GM12878 (cell line): ENCODE results near the gene TCEANC. TPM values are rescaled to one million over a fixed set of nuclear protein-coding genes. Genes with fewer than 3 reads are reported as not detected.

Source experiments
- ATAC-seq: fragments of 200-7000 bp; cut with Tn5 transposase; 3 replicates; pipeline ENCODE4 v1.9.1; 2020; ENCODE audit warnings: mild to moderate bottlenecking, moderate library complexity
- BruUV-seq: library from RNA; stranded (reverse); fragments of 400-500 nt; replicated peaks from 2 replicates; lab custom pipeline; 2021; lab: Mats Ljungman, UMichigan
- CTCF ChIA-PET: fragments of 300-600 bp; sonication (Branson Sonifier 250); formaldehyde crosslinking; extraction: SDS; loops from one replicate; lab custom pipeline; 2021; ENCODE audit warnings: inconsistent platforms; lab: Yijun Ruan, JAX
- POLR2A ChIA-PET: fragments of 350-600 bp; formaldehyde crosslinking; extraction: SDS; loops from one replicate; lab custom pipeline; 2021; ENCODE audit warnings: inconsistent platforms; lab: Charles Lee
- RAD21 ChIA-PET: fragments of 300-600 bp; sonication (Branson Sonifier 250); formaldehyde crosslinking; loops from one replicate; lab custom pipeline; 2023; ENCODE audit warnings: antibody characterized with exemption; ENCODE audit not compliant: unreplicated experiment; lab: Charles Lee
- SMC1A ChIA-PET: fragments of 300-600 bp; sonication (Branson Sonifier 250); formaldehyde crosslinking; loops from one replicate; lab custom pipeline; 2023; ENCODE audit not compliant: unreplicated experiment, uncharacterized antibody; lab: Charles Lee
- DNase-seq: peaks from one replicate; pipeline ENCODE4 v3.0.0-alpha.2; 2011; ENCODE audit warnings: low read depth, low spot score
- FAIRE-seq: peaks from 3 replicates; lab custom pipeline; 2011; peaks lifted over from hg19 to GRCh38; lab: Jason Lieb, UNC
- H2AFZ ChIP-seq: 2 replicates; pipeline ENCODE4 v1.6.0; 2011; ENCODE audit warnings: low read depth, low read length, control low read depth; ENCODE audit not compliant: control insufficient read depth
- H3K27ac ChIP-seq: 2 replicates; pipeline ENCODE4 v1.5.1; 2011; ENCODE audit warnings: control low read depth; ENCODE audit not compliant: control insufficient read depth, insufficient read depth
- H3K27me3 ChIP-seq, 2 experiments: replicated peaks in 1 of 2; 2 replicates each; pipeline versions ENCODE4 v1.6.0 to v1.6.1; 2011; ENCODE audit warnings: low read length in 1 of 2; ENCODE audit not compliant: control insufficient read depth in 2 of 2, insufficient read depth in 2 of 2
- H3K36me3 ChIP-seq, 2 experiments: 2 replicates each; pipeline ENCODE4 v1.5.1; 2011; ENCODE audit warnings: low read length in 1 of 2; ENCODE audit not compliant: control insufficient read depth in 2 of 2, insufficient read depth in 2 of 2
- H3K4me1 ChIP-seq: 2 replicates; pipeline ENCODE4 v1.6.1; 2011; ENCODE audit warnings: mild to moderate bottlenecking, low read length, moderate library complexity, mixed read lengths; ENCODE audit not compliant: control insufficient read depth, insufficient read depth
- H3K4me2 ChIP-seq: 2 replicates; pipeline ENCODE4 v1.6.0; 2011; ENCODE audit warnings: control low read depth; ENCODE audit not compliant: control insufficient read depth, insufficient read depth
- H3K4me3 ChIP-seq: fragments of 200-600 bp; sonication (generic); 2 replicates; pipeline ENCODE4 v1.5.1; 2016
- H3K79me2 ChIP-seq: 2 replicates; pipeline ENCODE4 v1.6.0; 2011; ENCODE audit warnings: low read length; ENCODE audit not compliant: control insufficient read depth, insufficient read depth
- H3K9ac ChIP-seq: 2 replicates; pipeline ENCODE4 v1.8.0; 2011; ENCODE audit warnings: low read length, control low read depth, mixed read lengths; ENCODE audit not compliant: control insufficient read depth, insufficient read depth
- H3K9me3 ChIP-seq: replicated peaks from 3 replicates; pipeline ENCODE4 v1.5.1; 2011; ENCODE audit warnings: mild to moderate bottlenecking, low read length; ENCODE audit not compliant: control insufficient read depth, insufficient read depth
- H4K20me1 ChIP-seq: 2 replicates; pipeline ENCODE4 v1.6.0; 2011; ENCODE audit not compliant: control insufficient read depth, insufficient read depth
- CBFB ChIP-seq: IDR thresholded peaks from 2 replicates; pipeline ENCODE4 v1.6.1; 2016; ENCODE audit warnings: antibody characterized with exemption, low read depth
- CBX5 ChIP-seq: sonication (generic); IDR thresholded peaks from 2 replicates; pipeline ENCODE4 v1.6.1; 2016; ENCODE audit warnings: low read depth, moderate library complexity, mild to moderate bottlenecking, inconsistent platforms
- CHD1 ChIP-seq: IDR thresholded peaks from 2 replicates; pipeline ENCODE4 v1.6.1; 2012; ENCODE audit warnings: low read depth, low read length, improper control_type of control experiment
- MXI1 ChIP-seq: fragments of 150-350 bp; IDR thresholded peaks from 2 replicates; pipeline ENCODE4 v1.6.1; 2011; ENCODE audit warnings: low read depth, mild to moderate bottlenecking, inconsistent platforms, low read length, improper control_type of control experiment
- PAX8 ChIP-seq: fragments of 450-650 bp; IDR thresholded peaks from 2 replicates; pipeline ENCODE4 v1.6.1; 2017; ENCODE audit warnings: mild to moderate bottlenecking, moderate library complexity
- POLR2AphosphoS2 ChIP-seq: IDR thresholded peaks from 2 replicates; pipeline ENCODE4 v1.6.1; 2011; ENCODE audit warnings: low read depth, mild to moderate bottlenecking, low read length, improper control_type of control experiment, moderate library complexity
- RBBP5 ChIP-seq: fragments of 200-600 bp; sonication (generic); conservative IDR thresholded peaks from 2 replicates; pipeline ENCODE4 v1.6.1; 2016
- YY1 ChIP-seq: IDR thresholded peaks from 2 replicates; pipeline ENCODE4 v1.6.1; 2011; ENCODE audit warnings: low read depth, mild to moderate bottlenecking, low read length
- WGBS: methylation state at CpG from one replicate; pipeline ENCODE4 v1.1.6; 2016; ENCODE audit warnings: low lambda C conversion rate; ENCODE audit not compliant: insufficient replicate concordance, insufficient coverage; ENCODE audit errors: missing lambda C conversion rate; 5-methylcytosine and 5-hydroxymethylcytosine counted together
- in situ Hi-C: fragments of 300-500 bp; cut with MboI; formaldehyde crosslinking; loops from 9 replicates; pipeline ENCODE4 v1.14.3; 2018; ENCODE audit warnings: mixed read lengths
- intact Hi-C: fragments of 100-400 bp; cut with micrococcal nuclease; formaldehyde crosslinking; loops from one replicate; pipeline ENCODE4 v1.14.2; 2022; ENCODE audit not compliant: unreplicated experiment
- polyA plus RNA-seq, 11 experiments: library from polyadenylated mRNA; depleted of rRNA in 4 of 11; unstranded in 6 of 11; stranded (reverse) in 5 of 11; fragments of >200 nt; fragmentation: Nextera tagmentation in 4 of 11; fragmentation: Illumina TruSeq in 1 of 11; extraction: Ambion mirVana in 4 of 11; extraction: Trizol in 1 of 11; gene quantifications; 1 replicate in 1 of 11; 2 replicates in 10 of 11; pipeline versions ENCODE4 v1.2.1 to v1.2.3, GENCODE V29; 2011 to 2016; ENCODE audit warnings: inconsistent platforms in 2 of 11, missing spikeins in 2 of 11, low read depth in 1 of 11
- total RNA-seq, 4 experiments: library from RNA; depleted of rRNA in 3 of 4; stranded (reverse); fragments of >200 nt in 3 of 4; fragmentation: Illumina TruSeq in 1 of 4; extraction: Trizol in 1 of 4; gene quantifications; 2 replicates each; pipeline versions ENCODE4 v1.2.1 to v1.2.3, GENCODE V29; 2013 to 2021
- TF ChIP-seq, protein P1 (sequence below): fragments of 450-650 bp; IDR thresholded peaks from 2 replicates; pipeline ENCODE4 v1.6.1; 2017; ENCODE audit warnings: mild to moderate bottlenecking, moderate library complexity
- TF ChIP-seq, protein P2 (sequence below): IDR thresholded peaks from 2 replicates; pipeline ENCODE4 v1.6.1; 2012; ENCODE audit warnings: mild to moderate bottlenecking, low read depth, low read length
- TF ChIP-seq, protein P3 (sequence below): fragments of 150-350 bp; IDR thresholded peaks from 2 replicates; pipeline ENCODE4 v1.6.1; 2014; ENCODE audit warnings: mild to moderate bottlenecking, low read depth, low read length
- TF ChIP-seq, protein P4 (sequence below): IDR thresholded peaks from 2 replicates; pipeline ENCODE4 v1.6.1; 2012; ENCODE audit warnings: low read depth, low read length, improper control_type of control experiment

Gene TCEANC
- total and polyA plus RNA-seq, 10 of the 15 experiments (the other 5 are each of a cell fraction or from before 2014, with no cell fraction given), result 1.1 to 4.9 (median 2.9) TPM

DNA sequence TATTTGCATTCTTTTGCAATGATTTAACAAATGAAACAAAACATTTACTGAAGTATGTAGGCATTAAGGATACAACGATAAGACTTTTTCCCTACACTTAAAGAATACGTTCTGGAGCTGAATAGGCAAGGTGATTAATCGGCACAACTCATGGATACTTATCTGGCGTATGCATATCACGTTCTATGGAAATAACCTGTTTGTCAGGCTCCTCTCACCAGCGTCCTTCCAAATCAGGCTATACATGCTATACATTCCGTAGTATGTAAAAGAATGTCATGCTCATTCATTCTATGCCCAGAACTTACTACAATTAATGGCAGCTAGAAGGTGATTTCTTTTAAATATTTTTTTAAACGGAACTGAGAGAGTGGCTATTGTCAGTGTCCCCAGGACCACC lies 25.6 kb upstream of the TCEANC start:
- Histone ChIP-seq H3K27ac (no peak overlapping the region), H2AFZ (no peak overlapping the region), H3K4me2 (no peak overlapping the region), H3K4me1 (no peaks in the 10 kb centered on the region), H3K79me2 (no peaks in the 10 kb centered on the region), H4K20me1 (no peaks in the 10 kb centered on the region), H3K9me3 (peaks cover 3% of the 10 kb centered on the region; the same call in 2 of the 3 replicates), H3K9ac (no peak overlapping the region), H3K36me3 (no peaks in the 10 kb centered on the region), H3K27me3 (no peaks in the 10 kb centered on the region)
- ChIA-PET SMC1A (interaction anchor here (1.2 kb wide), 1 partner anchor 19 kb away, joined by 3 read pairs; no protein-coding TSS in a partner anchor), CTCF (interaction anchor here (1.3 to 1.6 kb wide), 2 partner anchors 13 kb away, joined by 3 to 4 read pairs; no protein-coding TSS in a partner anchor), POLR2A (no interaction called here), RAD21 (no interaction called here)
- FAIRE-seq (no peak), DNase-seq (no peak), ATAC-seq (no peak)
- intact Hi-C loops (no loop called here), in situ Hi-C loops (no loop called here)
- WGBS, result 51% methylated on average over 8 of the region's 8 CpGs
- TF ChIP-seq POLR2AphosphoS2, result no peak
- TF ChIP-seq CBFB, result no peak
- TF ChIP-seq, protein P1, sequence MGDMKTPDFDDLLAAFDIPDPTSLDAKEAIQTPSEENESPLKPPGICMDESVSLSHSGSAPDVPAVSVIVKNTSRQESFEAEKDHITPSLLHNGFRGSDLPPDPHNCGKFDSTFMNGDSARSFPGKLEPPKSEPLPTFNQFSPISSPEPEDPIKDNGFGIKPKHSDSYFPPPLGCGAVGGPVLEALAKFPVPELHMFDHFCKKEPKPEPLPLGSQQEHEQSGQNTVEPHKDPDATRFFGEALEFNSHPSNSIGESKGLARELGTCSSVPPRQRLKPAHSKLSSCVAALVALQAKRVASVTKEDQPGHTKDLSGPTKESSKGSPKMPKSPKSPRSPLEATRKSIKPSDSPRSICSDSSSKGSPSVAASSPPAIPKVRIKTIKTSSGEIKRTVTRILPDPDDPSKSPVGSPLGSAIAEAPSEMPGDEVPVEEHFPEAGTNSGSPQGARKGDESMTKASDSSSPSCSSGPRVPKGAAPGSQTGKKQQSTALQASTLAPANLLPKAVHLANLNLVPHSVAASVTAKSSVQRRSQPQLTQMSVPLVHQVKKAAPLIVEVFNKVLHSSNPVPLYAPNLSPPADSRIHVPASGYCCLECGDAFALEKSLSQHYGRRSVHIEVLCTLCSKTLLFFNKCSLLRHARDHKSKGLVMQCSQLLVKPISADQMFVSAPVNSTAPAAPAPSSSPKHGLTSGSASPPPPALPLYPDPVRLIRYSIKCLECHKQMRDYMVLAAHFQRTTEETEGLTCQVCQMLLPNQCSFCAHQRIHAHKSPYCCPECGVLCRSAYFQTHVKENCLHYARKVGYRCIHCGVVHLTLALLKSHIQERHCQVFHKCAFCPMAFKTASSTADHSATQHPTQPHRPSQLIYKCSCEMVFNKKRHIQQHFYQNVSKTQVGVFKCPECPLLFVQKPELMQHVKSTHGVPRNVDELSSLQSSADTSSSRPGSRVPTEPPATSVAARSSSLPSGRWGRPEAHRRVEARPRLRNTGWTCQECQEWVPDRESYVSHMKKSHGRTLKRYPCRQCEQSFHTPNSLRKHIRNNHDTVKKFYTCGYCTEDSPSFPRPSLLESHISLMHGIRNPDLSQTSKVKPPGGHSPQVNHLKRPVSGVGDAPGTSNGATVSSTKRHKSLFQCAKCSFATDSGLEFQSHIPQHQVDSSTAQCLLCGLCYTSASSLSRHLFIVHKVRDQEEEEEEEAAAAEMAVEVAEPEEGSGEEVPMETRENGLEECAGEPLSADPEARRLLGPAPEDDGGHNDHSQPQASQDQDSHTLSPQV, result no peak
- no peak for TF ChIP-seq RBBP5
- TF ChIP-seq PAX8, result no peak
- TF ChIP-seq, protein P2, sequence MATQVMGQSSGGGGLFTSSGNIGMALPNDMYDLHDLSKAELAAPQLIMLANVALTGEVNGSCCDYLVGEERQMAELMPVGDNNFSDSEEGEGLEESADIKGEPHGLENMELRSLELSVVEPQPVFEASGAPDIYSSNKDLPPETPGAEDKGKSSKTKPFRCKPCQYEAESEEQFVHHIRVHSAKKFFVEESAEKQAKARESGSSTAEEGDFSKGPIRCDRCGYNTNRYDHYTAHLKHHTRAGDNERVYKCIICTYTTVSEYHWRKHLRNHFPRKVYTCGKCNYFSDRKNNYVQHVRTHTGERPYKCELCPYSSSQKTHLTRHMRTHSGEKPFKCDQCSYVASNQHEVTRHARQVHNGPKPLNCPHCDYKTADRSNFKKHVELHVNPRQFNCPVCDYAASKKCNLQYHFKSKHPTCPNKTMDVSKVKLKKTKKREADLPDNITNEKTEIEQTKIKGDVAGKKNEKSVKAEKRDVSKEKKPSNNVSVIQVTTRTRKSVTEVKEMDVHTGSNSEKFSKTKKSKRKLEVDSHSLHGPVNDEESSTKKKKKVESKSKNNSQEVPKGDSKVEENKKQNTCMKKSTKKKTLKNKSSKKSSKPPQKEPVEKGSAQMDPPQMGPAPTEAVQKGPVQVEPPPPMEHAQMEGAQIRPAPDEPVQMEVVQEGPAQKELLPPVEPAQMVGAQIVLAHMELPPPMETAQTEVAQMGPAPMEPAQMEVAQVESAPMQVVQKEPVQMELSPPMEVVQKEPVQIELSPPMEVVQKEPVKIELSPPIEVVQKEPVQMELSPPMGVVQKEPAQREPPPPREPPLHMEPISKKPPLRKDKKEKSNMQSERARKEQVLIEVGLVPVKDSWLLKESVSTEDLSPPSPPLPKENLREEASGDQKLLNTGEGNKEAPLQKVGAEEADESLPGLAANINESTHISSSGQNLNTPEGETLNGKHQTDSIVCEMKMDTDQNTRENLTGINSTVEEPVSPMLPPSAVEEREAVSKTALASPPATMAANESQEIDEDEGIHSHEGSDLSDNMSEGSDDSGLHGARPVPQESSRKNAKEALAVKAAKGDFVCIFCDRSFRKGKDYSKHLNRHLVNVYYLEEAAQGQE, result no peak
- TF ChIP-seq YY1, result no peak
- no peak for TF ChIP-seq CBX5
- no peak for TF ChIP-seq MXI1
- TF ChIP-seq, protein P3, sequence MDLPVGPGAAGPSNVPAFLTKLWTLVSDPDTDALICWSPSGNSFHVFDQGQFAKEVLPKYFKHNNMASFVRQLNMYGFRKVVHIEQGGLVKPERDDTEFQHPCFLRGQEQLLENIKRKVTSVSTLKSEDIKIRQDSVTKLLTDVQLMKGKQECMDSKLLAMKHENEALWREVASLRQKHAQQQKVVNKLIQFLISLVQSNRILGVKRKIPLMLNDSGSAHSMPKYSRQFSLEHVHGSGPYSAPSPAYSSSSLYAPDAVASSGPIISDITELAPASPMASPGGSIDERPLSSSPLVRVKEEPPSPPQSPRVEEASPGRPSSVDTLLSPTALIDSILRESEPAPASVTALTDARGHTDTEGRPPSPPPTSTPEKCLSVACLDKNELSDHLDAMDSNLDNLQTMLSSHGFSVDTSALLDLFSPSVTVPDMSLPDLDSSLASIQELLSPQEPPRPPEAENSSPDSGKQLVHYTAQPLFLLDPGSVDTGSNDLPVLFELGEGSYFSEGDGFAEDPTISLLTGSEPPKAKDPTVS, result no peak
- TF ChIP-seq, protein P4, sequence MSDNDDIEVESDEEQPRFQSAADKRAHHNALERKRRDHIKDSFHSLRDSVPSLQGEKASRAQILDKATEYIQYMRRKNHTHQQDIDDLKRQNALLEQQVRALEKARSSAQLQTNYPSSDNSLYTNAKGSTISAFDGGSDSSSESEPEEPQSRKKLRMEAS, result no peak
- no peak for TF ChIP-seq CHD1
- TF ChIP-seq, all 136 proteins: peak for 0
- BruUV-seq, result no TSS peak
- H3K4me3 ChIP-seq, result no peak overlapping the region
